Fibroblast of skin of scalp (primary cell): ENCODE data around the gene TMEM182.

ENCODE experiments used
- DNase-seq: peaks from one replicate; pipeline ENCODE4 v3.0.0-alpha.2; 2013

The TMEM182 gene

DNA sequence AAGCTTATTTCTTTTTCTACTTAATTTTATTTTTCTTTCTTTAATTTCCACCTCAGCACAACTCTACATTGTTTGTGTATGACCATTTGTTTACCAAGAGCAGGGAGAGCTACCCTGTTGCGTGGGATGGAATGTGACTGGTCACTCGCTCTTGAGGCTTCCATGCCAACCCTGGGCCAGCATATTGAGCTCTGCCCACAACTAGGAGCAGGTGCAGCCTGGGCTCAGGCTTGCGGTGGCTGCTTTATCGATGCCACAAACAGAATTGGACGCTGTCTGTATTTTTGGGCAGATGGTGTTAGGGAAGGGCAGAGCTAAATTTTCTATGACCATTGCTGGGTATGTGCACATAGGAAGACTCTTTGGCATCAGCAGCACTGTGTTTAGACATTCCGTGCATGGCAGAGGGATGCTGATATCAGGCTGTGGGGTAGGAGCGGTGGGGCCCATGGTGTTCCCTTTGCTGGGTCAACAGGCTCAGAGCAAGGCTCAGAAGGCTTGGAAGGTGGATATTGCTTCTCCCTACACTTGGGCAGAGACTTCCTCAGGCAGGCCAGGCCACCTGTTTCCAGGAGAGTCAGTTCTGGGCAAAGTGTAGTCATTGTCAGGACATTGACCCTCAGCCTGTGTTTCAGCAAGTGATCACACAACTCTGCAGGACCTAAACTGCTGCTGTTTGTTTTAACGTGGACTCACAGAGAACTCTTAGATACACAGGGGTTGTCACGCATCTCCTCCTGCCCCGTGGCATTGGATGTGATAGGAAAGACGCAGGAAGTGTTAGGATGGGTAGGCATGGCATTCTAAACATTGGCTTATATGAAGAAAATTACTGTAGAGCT is 40.2 kb downstream of the TMEM182 start:
- DNase-seq, result no peak

DNA sequence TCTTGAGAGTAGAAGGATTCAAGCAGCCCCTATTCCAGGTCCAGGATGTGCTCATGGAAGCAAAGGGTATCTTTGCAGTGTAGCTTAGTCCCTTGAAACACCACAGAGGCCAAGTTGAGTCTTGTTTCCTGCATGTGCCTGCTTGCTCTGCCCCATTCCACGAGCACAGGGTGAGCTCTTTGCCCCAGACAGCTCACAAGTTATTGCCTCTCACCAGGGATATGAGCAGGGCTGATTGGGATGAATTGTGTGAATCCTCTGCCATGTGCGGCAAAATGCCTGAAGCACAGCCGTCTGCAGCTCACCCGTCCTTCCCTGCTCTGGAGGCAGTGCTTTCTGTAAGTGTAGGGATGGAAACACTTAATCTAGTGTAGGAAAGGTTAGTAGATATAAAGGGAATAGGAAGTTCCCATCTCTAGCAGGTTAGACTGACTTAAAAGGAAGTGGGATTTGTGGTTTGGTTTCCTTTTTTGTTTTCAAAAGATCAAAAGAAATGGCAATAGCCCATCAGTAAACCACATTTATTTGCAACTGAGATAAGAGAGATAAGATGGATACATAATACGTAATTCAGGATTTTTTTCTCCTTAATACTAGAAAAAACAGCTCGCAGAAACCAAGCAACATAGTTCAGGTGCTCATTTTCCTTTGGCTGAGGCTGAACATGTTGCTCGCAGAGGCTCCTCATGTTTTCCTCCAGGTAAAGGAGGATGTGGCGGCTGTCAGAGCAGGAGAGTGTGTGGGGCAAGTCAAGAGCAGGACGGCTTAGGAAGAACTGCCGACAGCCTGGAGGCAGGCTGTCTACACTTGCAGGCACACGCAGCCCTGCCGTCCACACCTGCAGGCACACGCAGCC is 41.4 kb downstream of the TMEM182 start:
- DNase-seq, result no peak

- DNase-seq, result no peak
Observed at GRCh38 chr2:102803897-102804217, 42.0 kb downstream of the TMEM182 start.

- peak; percentile 66 for DNase-seq
Observed at GRCh38 chr2:102806250-102806837, 44.5 kb downstream of the TMEM182 start.

- DNase-seq, result no peak
Observed at GRCh38 chr2:102809291-102810189, 47.7 kb downstream of the TMEM182 start.

- DNase-seq, result no peak
Observed at GRCh38 chr2:102815285-102815684, 53.5 kb downstream of the TMEM182 start.

DNA sequence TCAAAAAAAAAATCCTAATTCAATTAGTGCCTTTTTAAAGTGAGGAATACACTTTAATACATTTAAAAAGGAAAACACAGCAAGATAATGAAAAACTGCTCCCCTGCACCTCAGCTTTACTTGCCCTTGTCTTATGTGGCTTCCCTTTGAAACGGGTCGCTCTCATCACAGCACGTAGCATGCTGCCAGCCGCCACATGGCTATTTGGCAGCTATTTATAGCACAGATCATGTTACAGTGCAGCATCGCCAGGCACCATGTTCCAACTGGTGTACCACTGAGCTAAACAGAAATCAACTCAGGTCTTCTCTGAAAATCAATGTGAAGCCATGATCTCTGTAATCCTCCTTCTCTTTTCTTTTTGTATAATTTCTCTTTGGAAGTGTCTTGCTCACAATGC is 65.1 kb downstream of the TMEM182 start:
- DNase-seq, result peak; percentile 43

DNA sequence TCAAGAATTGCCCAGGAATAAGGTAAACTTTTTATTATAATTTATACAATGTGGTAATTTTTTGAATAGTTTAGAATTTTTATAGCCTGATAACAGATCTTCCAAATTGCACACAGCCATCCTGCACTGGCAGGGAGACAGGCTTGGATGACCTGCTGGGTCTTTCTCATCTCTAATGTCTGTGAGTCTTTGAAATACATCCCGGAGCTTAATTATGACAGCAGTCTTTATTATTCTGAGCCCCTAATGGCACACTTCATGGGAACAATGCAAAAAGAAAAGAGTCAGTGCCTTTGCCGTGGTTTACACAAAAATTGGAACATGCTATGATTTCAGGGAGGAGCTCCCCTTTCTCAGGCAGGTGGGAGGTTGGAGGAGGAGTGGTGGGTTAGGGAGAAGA is 71.0 kb downstream of the TMEM182 start:
- no peak for DNase-seq

DNA sequence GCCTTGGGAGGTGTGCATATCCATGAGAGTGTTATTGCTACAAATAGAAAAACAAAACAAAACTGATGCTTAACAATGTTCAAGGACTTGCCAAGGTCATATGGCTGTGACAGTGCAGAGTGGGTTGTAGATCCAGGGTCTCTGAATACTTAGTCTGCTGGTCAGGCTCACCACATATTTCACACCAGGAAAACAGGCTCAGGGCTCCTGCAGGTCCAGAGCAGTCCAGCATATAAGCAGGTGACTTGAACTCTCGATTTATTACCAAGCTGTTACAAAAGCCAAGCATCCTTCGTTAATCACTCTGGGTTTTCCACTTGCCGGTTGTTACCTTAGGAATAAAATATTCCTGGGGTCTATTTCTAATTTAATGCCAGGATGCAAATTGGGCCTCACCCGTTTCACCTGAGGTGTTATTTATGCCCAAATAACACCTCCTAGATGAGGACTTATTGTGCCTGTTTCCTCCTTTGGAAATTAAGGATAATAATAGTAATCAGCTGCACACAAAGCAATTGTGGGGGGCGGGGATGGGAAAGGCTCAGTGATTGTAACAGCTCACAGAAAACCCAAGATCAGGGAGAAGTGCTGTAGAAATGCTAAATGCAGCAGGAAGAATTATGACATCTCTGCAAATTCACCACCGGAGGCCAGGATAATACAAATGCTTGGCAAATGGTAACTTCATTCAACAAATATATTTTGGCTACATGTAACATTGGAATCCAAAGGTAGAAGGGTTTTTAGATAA is 72.9 kb downstream of the TMEM182 start:
- no peak for DNase-seq

DNA sequence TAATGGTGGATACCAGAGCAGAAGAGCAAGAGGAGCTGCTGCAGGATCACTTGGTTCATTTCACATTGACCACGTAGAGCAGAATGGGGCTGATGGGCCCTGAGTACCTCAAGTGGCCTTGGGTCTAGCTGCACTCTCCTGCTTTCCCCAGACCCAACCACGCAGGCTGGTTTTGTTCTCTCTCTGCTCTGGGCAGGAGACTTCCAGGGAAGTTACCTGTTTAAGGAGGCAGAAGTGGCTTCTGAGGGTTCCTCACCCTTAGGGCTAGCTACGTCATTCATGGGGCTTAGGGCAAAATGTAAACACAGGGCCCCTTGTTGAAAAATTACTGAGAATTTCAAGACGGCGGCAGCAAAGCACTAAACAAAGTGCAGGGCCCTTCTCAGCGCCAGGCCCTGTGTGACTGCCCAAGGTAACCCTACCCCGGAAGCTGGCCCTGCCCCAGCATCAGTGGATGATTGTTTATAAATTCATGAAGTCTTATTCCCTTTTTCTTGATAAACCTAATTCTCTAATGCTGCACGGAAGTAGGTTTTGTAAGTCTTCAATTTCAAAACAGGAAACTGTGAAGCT is 75.9 kb downstream of the TMEM182 start:
- DNase-seq, result no peak

GRCh38 chr2:102839668-102840388 is 78.0 kb downstream of the TMEM182 start:
- peak; percentile 39 for DNase-seq

DNA sequence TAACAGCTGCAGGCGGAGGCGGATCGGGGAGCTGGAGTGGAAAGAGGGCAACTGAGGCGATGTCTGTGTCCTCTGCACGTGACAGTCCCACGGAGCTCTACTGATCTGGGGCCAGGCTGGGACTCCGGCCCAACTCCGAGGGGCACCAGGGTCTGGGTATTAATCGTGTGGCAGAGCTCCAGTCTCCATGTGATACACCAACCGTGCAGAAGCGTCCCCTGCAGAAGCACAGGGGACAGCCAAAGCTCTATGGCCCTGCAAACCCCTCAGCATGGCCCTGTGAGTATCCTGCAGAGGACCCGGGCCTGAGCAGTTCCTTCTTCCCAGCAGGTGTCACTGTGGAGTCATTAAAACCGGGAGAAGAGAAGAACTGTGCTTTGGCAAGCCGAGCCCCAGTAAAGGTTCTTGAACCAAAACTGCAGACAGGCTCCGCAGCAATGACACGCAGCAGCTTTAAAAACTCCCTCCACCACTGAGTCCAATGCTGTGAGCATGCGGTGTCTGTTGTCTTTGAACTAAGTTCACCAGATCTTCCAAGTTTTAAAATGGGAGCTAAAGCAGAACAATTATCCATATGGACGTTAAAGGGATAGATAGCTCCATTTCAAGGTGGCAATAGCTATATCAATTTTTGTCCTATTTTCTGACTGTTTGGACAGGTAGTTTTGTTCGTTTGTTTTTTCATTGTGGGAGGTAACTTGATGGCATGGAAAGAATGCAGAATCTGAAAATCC is 79.4 kb downstream of the TMEM182 start:
- DNase-seq, result peak; percentile 47

DNA sequence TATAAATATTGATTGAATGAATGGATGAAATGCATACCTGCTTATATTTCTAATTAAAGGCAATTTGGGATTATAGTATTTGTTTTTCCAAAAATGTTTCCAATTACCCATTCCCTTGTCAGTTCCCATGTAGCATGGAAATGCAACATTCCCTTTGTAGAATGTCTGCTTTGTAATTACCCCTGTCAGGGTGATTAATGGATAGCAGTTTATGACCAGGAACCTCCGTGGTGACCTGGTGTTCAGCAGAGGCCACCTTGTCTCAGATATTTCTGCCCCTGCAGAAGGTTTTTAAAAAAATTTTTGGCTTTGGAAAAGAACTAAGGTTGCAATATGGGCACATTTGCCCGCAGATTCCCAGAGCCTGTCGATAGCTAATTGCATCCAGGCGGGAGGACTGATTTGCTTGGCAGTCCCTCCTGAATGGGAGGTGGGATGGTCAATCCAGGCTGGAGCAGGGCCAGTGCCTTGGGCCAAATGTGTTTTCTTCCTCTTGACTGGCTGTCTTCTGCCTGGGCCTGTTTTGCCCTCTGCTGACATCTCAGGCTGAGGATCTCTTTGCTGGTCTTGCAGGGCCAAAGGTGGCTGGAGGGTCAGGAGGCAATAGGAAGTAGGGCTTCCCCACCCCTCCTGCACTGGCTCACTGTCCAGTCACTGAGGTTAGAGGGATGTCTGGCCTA is 82.1 kb downstream of the TMEM182 start:
- DNase-seq, result no peak

DNA sequence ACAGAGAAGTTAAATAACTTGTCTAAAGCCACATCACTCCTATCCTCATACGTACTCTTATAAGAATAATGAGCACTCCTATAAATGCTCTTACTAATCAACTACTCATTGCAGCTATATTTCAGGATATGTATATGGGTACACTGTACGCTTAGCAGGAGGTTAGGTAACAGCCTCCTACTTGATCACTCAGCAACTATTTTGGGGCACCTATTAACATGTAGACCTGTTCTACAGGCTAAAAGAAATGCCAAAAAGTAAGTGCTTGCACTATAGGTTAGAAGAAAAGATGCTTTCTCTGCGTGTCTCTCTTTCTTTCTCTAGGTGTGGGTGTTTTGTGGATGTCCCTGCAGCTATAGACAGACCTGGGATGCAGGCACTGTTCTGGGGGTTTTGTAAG is 83.1 kb downstream of the TMEM182 start:
- no peak for DNase-seq

GRCh38 chr2:102848366-102848839 is 86.6 kb downstream of the TMEM182 start:
- DNase-seq, result peak; percentile 72

- no peak for DNase-seq
Observed at GRCh38 chr2:102850888-102851287, 89.1 kb downstream of the TMEM182 start.

DNA sequence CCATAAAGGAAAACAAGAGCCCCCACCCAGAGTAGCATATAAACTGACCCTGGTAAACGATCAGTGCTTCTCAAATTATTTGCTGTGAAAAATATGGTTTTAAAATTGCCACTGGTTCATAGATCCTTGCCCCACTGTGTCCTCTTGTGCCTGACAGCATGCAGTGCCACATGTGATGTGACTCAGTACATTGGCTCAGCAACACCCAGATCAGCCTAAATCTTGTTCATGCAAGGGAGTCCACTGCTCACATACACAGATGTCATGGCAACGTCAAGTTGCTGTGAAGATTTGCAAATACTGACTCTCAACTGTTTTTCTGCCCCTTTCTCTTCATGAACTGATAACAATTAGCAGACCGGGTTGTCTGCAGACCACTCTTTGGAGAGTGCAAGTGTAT is 91.0 kb downstream of the TMEM182 start:
- DNase-seq, result no peak
